Panc1 (cell line): ENCODE data around the gene BCL10. TPM values are rescaled to one million over a fixed set of nuclear protein-coding genes. Genes with fewer than 3 reads are reported as not detected.
A peak's percentile ranks its signal among the peaks of the same experiment; 100 is the strongest.

Source experiments
- ATAC-seq: fragments of 200-7000 bp; cut with Tn5 transposase; 2 replicates; pipeline ENCODE4 v1.9.1; 2020; ENCODE audit warnings: mild to moderate bottlenecking, moderate library complexity
- BruUV-seq: library from RNA; stranded (reverse); fragments of 400-500 nt; replicated peaks from 2 replicates; lab custom pipeline; 2021; lab: Mats Ljungman, UMichigan
- CTCF ChIA-PET: fragments of 300-600 bp; sonication (Branson Sonifier 250); formaldehyde crosslinking; loops from one replicate; lab custom pipeline; 2022; ENCODE audit warnings: antibody characterized with exemption; lab: Charles Lee
- POLR2A ChIA-PET: fragments of 300-600 bp; sonication (Branson Sonifier 250); formaldehyde crosslinking; loops from one replicate; lab custom pipeline; 2022; ENCODE audit warnings: antibody characterized with exemption; lab: Charles Lee
- DNase-seq: peaks from one replicate; pipeline ENCODE4 v3.0.0-alpha.2; 2010; ENCODE audit warnings: low read depth, low spot score
- H3K27ac ChIP-seq: 2 replicates; pipeline ENCODE4 v1.5.1; 2011; ENCODE audit warnings: mild to moderate bottlenecking, low read length, inconsistent platforms
- H3K27me3 ChIP-seq: fragments of 200-500 bp; sonication (Bioruptor generic); 2 replicates; pipeline ENCODE4 v1.6.0; 2014; ENCODE audit warnings: low read length, inconsistent platforms; ENCODE audit not compliant: control insufficient read depth, insufficient read depth
- H3K36me3 ChIP-seq: fragments of 200-500 bp; sonication (Bioruptor generic); 2 replicates; pipeline ENCODE4 v1.5.1; 2014; ENCODE audit warnings: inconsistent platforms, mild to moderate bottlenecking, low read length, moderate library complexity; ENCODE audit not compliant: control insufficient read depth, insufficient read depth
- H3K4me1 ChIP-seq: 2 replicates; pipeline ENCODE4 v1.5.1; 2011; ENCODE audit warnings: inconsistent platforms, mild to moderate bottlenecking, low read length, moderate library complexity; ENCODE audit not compliant: control insufficient read depth, insufficient read depth
- H3K4me3 ChIP-seq, 2 experiments: 2 replicates each; pipeline ENCODE4 v1.5.1; 2011 to 2012; ENCODE audit warnings: low read depth in 2 of 2, low read length in 2 of 2, mild to moderate bottlenecking in 2 of 2, inconsistent platforms in 1 of 2, moderate library complexity in 1 of 2
- H3K9me3 ChIP-seq: fragments of 200-500 bp; sonication (Bioruptor generic); 2 replicates; pipeline ENCODE4 v1.5.1; 2014; ENCODE audit warnings: low read depth, mild to moderate bottlenecking, inconsistent platforms, low read length, moderate library complexity; ENCODE audit not compliant: control insufficient read depth, insufficient read depth
- POLR2AphosphoS5 ChIP-seq: IDR thresholded peaks from 2 replicates; pipeline ENCODE4 v1.6.1; 2012; ENCODE audit warnings: mild to moderate bottlenecking, low read depth, low read length, moderate library complexity
- REST ChIP-seq, 2 experiments: IDR thresholded peaks; 2 replicates each; pipeline ENCODE4 v1.6.1; 2011 to 2012; ENCODE audit warnings: low read depth in 2 of 2, control low read depth in 1 of 2, low read length in 1 of 2, mild to moderate bottlenecking in 1 of 2, moderate library complexity in 1 of 2; ENCODE audit not compliant: insufficient read depth in 1 of 2
- SIN3A ChIP-seq: IDR thresholded peaks from 2 replicates; pipeline ENCODE4 v1.6.1; 2012; ENCODE audit warnings: low read depth, mild to moderate bottlenecking, low read length, moderate library complexity, borderline replicate concordance; ENCODE audit not compliant: insufficient read depth
- TCF7L2 ChIP-seq: IDR thresholded peaks from 2 replicates; pipeline ENCODE4 v1.6.1; 2011; ENCODE audit warnings: mild to moderate bottlenecking, low read depth, low read length, inconsistent platforms
- in situ Hi-C: cut with HindIII; loops from 2 replicates; pipeline ENCODE4 v1.10.0; 2016; ENCODE audit warnings: low sequenced_read_pairs, low pct_unique_long_range_greater_than_20kb
- intact Hi-C: fragments of 100-400 bp; cut with micrococcal nuclease; formaldehyde crosslinking; loops from one replicate; pipeline ENCODE4 v1.10.0; 2022; ENCODE audit not compliant: unreplicated experiment
- total RNA-seq: library from RNA; stranded (reverse); gene quantifications from one replicate; pipeline ENCODE4 v1.2.1, GENCODE V29; 2021; ENCODE audit not compliant: unreplicated experiment
- TF ChIP-seq, protein P1 (sequence below): fragments of 450-650 bp; IDR thresholded peaks from 2 replicates; pipeline ENCODE4 v1.5.1; 2017; ENCODE audit warnings: mild to moderate bottlenecking

The BCL10 gene
- total RNA-seq, 1 experiment from 2014 or later, result 69.9 TPM

GRCh38 chr1:85219853-85220610 is 56.4 kb downstream of the BCL10 start:
- H3K27ac ChIP-seq, result no peak overlapping the region

DNA sequence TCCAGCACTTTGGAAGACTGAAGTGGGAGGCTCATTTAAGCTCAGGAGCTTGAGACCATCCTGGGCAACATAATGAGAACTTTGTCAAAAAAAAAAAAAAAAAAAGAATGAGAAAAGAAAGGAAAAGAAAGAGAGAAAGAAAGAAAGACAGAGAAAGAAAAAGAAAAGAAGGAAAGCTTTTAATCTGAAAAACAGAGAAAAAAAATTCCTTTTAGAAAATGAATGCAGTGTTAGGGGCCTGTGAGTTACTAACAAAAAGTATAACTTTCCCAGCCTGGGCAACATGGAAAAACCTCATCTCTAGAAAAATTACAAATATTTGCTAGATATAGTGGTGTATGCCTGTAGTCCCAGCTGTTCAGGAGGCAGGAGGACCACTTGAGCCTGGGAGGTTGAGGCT is 59.7 kb downstream of the BCL10 start:
- DNase-seq, result no peak
- no peak for ATAC-seq
- H3K9me3 ChIP-seq, result no peaks in the 10 kb centered on the region
- CTCF ChIA-PET, result interaction anchor here (0.6 to 1.5 kb wide), 3 partner anchors 11 to 272 kb away, joined by 3 to 4 read pairs (median 3); no protein-coding TSS in a partner anchor
- no TSS peak for BruUV-seq
- no peaks in the 10 kb centered on the region for H3K27me3 ChIP-seq
- no peak for TF ChIP-seq POLR2AphosphoS5
- TF ChIP-seq, protein P1, sequence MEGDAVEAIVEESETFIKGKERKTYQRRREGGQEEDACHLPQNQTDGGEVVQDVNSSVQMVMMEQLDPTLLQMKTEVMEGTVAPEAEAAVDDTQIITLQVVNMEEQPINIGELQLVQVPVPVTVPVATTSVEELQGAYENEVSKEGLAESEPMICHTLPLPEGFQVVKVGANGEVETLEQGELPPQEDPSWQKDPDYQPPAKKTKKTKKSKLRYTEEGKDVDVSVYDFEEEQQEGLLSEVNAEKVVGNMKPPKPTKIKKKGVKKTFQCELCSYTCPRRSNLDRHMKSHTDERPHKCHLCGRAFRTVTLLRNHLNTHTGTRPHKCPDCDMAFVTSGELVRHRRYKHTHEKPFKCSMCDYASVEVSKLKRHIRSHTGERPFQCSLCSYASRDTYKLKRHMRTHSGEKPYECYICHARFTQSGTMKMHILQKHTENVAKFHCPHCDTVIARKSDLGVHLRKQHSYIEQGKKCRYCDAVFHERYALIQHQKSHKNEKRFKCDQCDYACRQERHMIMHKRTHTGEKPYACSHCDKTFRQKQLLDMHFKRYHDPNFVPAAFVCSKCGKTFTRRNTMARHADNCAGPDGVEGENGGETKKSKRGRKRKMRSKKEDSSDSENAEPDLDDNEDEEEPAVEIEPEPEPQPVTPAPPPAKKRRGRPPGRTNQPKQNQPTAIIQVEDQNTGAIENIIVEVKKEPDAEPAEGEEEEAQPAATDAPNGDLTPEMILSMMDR, result no peak
- no peak overlapping the region for H3K4me3 ChIP-seq
- in situ Hi-C loops, result no loop called here
- intact Hi-C loops, result no loop called here
- H3K4me1 ChIP-seq, result peaks cover 18% of the 10 kb centered on the region
- POLR2A ChIA-PET, result interaction anchor here (0.6 kb wide), 1 partner anchor 54 kb away, joined by 5 read pairs; no protein-coding TSS in a partner anchor
- no peak overlapping the region for H3K27ac ChIP-seq
- H3K36me3 ChIP-seq, result no peaks in the 10 kb centered on the region

More at GRCh38 chr1:85219853-85220610, 56.4 kb downstream of the BCL10 start:
- in situ Hi-C loops, result no loop called here
- Histone ChIP-seq H3K4me1 (peaks cover 11% of the 10 kb centered on the region), H3K9me3 (no peaks in the 10 kb centered on the region), H3K27me3 (no peaks in the 10 kb centered on the region), H3K4me3 (no peak overlapping the region), H3K36me3 (no peaks in the 10 kb centered on the region)
- ATAC-seq (peak; percentile 42; the same call in 1 of the 2 replicates), DNase-seq (no peak)
- POLR2A ChIA-PET, result no interaction called here
- TF ChIP-seq REST (IDR thresholded peaks at IDR 0.05; ENCODE audit: insufficient read depth in 1 of 2, low read depth in 2 of 2, low read length in 1 of 2) (no peak), SIN3A (no peak), TCF7L2 (no peak), POLR2AphosphoS5 (no peak)
- TF ChIP-seq, protein P1, result no peak
- BruUV-seq, result no TSS peak
- CTCF ChIA-PET, result interaction anchor here (0.7 to 1.2 kb wide), 2 partner anchors 14 to 40 kb away, joined by 3 to 4 read pairs; partner anchors contain the start of gene C1orf52
- intact Hi-C loops, result no loop called here

Other genes with a start within 250 kb of the BCL10 start
- 14.2 TPM for gene MCOLN3, start 228.1 kb downstream of the BCL10 start, total RNA-seq
- gene SYDE2, start 75.6 kb downstream of the BCL10 start, total RNA-seq, result 18.2 TPM
- 51.6 TPM for gene C1orf52, start 17.0 kb downstream of the BCL10 start, total RNA-seq
- gene DDAH1, start 188.5 kb upstream of the BCL10 start, total RNA-seq, result 85.4 TPM